Measurements from ENCODE around the gene TMEM141.
"Not testable (repeated sequence)": the region's sequence is repeated elsewhere in the genome, so short reads cannot be mapped to it uniquely, and the experiment has no call there.

TMEM141 gene

DNA sequence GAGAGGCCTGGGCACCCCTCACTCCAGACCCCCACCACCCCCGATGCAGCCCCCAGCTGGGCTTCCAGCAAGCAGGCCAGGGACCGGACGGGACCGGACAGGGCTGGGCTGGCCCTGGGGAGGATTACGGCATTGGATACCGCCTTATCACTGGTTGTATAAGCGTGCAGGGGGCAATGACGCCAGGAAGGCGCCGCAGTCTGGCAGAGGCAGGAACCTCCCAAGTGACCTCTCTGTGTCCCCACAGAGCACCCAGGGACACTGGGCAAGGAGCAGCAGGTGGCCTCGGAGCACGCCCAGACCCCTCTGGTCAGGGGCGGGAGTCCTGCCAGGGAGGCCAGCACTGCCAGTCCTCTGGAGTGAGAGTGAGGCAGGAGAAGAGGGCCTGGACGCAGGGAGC lies 26.1 kb upstream of the TMEM141 start:
- DNase-seq (ENCODE audit: low read depth): no peak
- TF ChIP-seq POLR2A (IDR thresholded peaks at IDR 0.05; ENCODE audit: extremely low read depth, insufficient read length) (no peak), CTCF (IDR thresholded peaks at IDR 0.05; ENCODE audit: low read depth, low read length) (no peak), MAX (IDR thresholded peaks at IDR 0.05; ENCODE audit: low read depth, low read length) (no peak), MYC (IDR thresholded peaks at IDR 0.05; ENCODE audit: low read depth, low read length) (no peak)
- no peak overlapping the region for H3K4me3 ChIP-seq (ENCODE audit: low read depth, low read length)

- H3K4me3 ChIP-seq (ENCODE audit: low read depth, low read length); DNase-seq (ENCODE audit: low read depth): not testable (repeated sequence)
Measured at GRCh38 chr9:136765745-136766409, 25.3 kb upstream of the TMEM141 start.

DNA sequence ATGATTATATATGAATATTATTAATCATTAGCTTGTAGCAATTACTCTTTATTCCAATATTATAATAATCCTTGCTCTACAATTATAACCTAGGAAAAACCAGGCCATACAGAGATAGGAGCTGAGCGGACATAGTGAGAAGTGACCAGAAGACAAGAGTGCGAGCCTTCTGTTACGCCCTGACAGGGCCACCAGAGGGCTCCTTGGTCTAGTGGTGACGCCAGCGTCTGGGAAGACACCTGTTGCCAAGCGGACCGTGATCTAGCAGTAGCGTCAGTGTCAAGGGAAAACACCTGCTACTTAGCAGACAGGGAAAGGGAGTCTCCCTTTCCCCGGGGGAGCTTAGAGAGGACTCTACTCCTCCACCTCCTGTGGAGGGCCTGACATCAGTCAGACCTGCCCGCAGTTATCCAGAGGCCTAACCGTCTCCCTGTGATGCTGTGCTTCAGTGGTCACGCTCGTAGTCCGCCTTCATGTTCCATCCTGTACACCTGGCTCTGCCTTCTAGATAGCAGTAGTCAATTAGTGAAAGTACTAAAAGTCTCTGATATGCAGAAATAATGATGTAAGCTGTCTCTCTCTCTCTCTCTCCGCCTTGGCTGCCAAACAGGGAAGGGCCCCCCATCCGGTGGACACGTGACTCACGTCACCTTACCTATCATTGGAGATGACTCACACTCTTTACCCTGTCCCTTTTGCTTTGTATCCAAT lies 24.6 kb upstream of the TMEM141 start:
- TF ChIP-seq CTCF (IDR thresholded peaks at IDR 0.05; ENCODE audit: low read depth, low read length): peak; percentile 11
- H3K4me3 ChIP-seq (ENCODE audit: low read depth, low read length): not testable (repeated sequence)
- DNase-seq (ENCODE audit: low read depth): peak; percentile 53

GRCh38 chr9:136769710-136770191 lies 21.4 kb upstream of the TMEM141 start:
- TF ChIP-seq CTCF (IDR thresholded peaks at IDR 0.05; ENCODE audit: low read depth, low read length) (peak; percentile 63), MYC (IDR thresholded peaks at IDR 0.05; ENCODE audit: low read depth, low read length) (no peak), MAX (IDR thresholded peaks at IDR 0.05; ENCODE audit: low read depth, low read length) (no peak)
- no peak overlapping the region for H3K4me3 ChIP-seq (ENCODE audit: low read depth, low read length)
- DNase-seq (ENCODE audit: low read depth): peak; percentile 49

- no peak for DNase-seq (ENCODE audit: low read depth)
- TF ChIP-seq CTCF (IDR thresholded peaks at IDR 0.05; ENCODE audit: low read depth, low read length) (no peak), MAX (IDR thresholded peaks at IDR 0.05; ENCODE audit: low read depth, low read length) (no peak), POLR2A (IDR thresholded peaks at IDR 0.05; ENCODE audit: extremely low read depth, insufficient read length) (no peak), MYC (IDR thresholded peaks at IDR 0.05; ENCODE audit: low read depth, low read length) (no peak)
- no peak overlapping the region for H3K4me3 ChIP-seq (ENCODE audit: low read depth, low read length)
Measured at GRCh38 chr9:136771907-136772415, 19.2 kb upstream of the TMEM141 start.

GRCh38 chr9:136773386-136774044 lies 17.6 kb upstream of the TMEM141 start:
- no peak overlapping the region for H3K4me3 ChIP-seq (ENCODE audit: low read depth, low read length)
- TF ChIP-seq CTCF (IDR thresholded peaks at IDR 0.05; ENCODE audit: low read depth, low read length) (no peak), MAX (IDR thresholded peaks at IDR 0.05; ENCODE audit: low read depth, low read length) (peak; percentile 60; the same call in 1 of the 2 replicates)
- peak; percentile 70 for DNase-seq (ENCODE audit: low read depth)

Measured in NB4 (cell line).